ENCODE results near the gene RBM47. TPM values are rescaled to one million over a fixed set of nuclear protein-coding genes. Genes with fewer than 3 reads are reported as not detected.
A peak's percentile ranks its signal among the peaks of the same experiment; 100 is the strongest.

The RBM47 gene
- total and polyA plus RNA-seq, 3 donors from 2014 or later: 17.8 to 95.1 (median 51.7) TPM

GRCh38 chr4:40579983-40580382 is 49.7 kb downstream of the RBM47 start:
- Histone ChIP-seq H3K4me3 (no peak overlapping the region), H3K9me3 (no peaks in the 10 kb centered on the region), H3K27me3 (no peaks in the 10 kb centered on the region), H3K4me1 (peaks cover 31% of the 10 kb centered on the region), H3K27ac (no peak overlapping the region), H3K36me3 (ENCODE audit: low read depth, missing control alignments) (no peaks in the 10 kb centered on the region)
- intact Hi-C loops (cut with DNase I; ENCODE audit: low total_unique reads): no loop called here
- no peak for DNase-seq
- WGBS, 2 donors: 87 to 96% methylated on average over 3 of the region's 3 CpGs
- TF ChIP-seq CTCF (IDR thresholded peaks at IDR 0.05) (no peak), POLR2A (IDR thresholded peaks at IDR 0.05) (no peak)

DNA sequence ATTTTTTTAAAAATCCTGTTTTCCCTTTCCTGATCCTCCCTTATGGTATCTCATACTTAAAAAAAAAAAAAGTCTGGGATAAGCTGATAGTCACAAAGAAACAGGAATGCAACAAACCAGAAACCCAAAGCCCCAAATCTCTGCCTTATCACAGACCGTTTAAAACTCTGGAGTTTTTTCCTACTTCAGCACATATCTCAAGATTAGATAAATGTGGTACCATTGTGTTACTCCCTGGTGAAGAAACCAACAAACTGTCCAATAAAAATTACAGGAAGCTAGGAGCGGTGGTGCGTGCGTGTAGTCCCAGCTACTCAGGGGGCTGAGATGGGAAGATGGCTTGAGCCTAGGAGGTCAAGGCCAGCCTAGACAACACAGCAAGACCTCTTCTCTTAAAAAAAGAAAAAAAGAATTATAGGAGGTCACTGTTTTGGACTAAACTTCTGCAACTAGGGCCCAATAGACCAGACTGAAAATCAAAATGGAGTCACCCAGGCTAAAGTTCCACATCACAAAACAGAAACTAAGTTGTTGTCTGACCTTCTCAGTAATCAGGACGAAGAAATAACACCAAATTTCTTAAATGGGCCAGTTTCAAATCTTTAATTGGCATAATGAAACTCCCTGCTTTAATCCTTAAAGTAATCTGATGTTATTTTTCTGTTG is 51.9 kb downstream of the RBM47 start:
- H3K4me3 ChIP-seq: no peak overlapping the region
- H3K27me3 ChIP-seq: no peaks in the 10 kb centered on the region
- intact Hi-C loops (cut with DNase I; ENCODE audit: low total_unique reads): no loop called here
- H3K4me1 ChIP-seq: peaks cover 31% of the 10 kb centered on the region
- TF ChIP-seq POLR2A (IDR thresholded peaks at IDR 0.05): no peak
- no peak for TF ChIP-seq CTCF (IDR thresholded peaks at IDR 0.05)
- no peaks in the 10 kb centered on the region for H3K36me3 ChIP-seq (ENCODE audit: low read depth, missing control alignments)
- no peak for DNase-seq
- 40 to 44% methylated on average over 5 of the region's 5 CpGs for WGBS, 2 donors
- H3K9me3 ChIP-seq: no peaks in the 10 kb centered on the region
- H3K27ac ChIP-seq: peak overlapping the region; percentile 57 to 79

- no peaks in the 10 kb centered on the region for H3K9me3 ChIP-seq
- no peaks in the 10 kb centered on the region for H3K27me3 ChIP-seq
- WGBS, 2 donors: 43 to 44% methylated on average over 7 of the region's 7 CpGs
- intact Hi-C loops (cut with DNase I; ENCODE audit: low total_unique reads): no loop called here
- no peak overlapping the region for H3K4me3 ChIP-seq
- H3K27ac ChIP-seq: peak overlapping the region; percentile 57 to 79
- H3K36me3 ChIP-seq (ENCODE audit: low read depth, missing control alignments): no peaks in the 10 kb centered on the region
- TF ChIP-seq CTCF (IDR thresholded peaks at IDR 0.05): no peak
- no peak for TF ChIP-seq POLR2A (IDR thresholded peaks at IDR 0.05)
- DNase-seq: peak; percentile 73
- H3K4me1 ChIP-seq: peaks cover 31% of the 10 kb centered on the region
Observed at GRCh38 chr4:40576651-40577480, 52.8 kb downstream of the RBM47 start.

GRCh38 chr4:40575846-40576245 is 53.8 kb downstream of the RBM47 start:
- Histone ChIP-seq H3K27me3 (no peaks in the 10 kb centered on the region), H3K27ac (peak overlapping the region; percentile 18 to 50), H3K36me3 (ENCODE audit: low read depth, missing control alignments) (no peaks in the 10 kb centered on the region), H3K4me3 (no peak overlapping the region), H3K9me3 (no peaks in the 10 kb centered on the region), H3K4me1 (peaks cover 27% of the 10 kb centered on the region)
- no peak for DNase-seq
- intact Hi-C loops (cut with DNase I; ENCODE audit: low total_unique reads): no loop called here
- WGBS, 2 donors: 75 to 82% methylated on average over 2 of the region's 2 CpGs
- TF ChIP-seq POLR2A (IDR thresholded peaks at IDR 0.05): no peak
- no peak for TF ChIP-seq CTCF (IDR thresholded peaks at IDR 0.05)
